Esophagus squamous epithelium (tissue), 5 donors: ENCODE results near the gene NECAB2. TPM values are rescaled to one million over a fixed set of nuclear protein-coding genes. Genes with fewer than 3 reads are reported as not detected.

Experiments
- DNase-seq: peaks from one replicate; lab custom pipeline; 2025; lab: John Stamatoyannopoulos, UW
- H3K27ac ChIP-seq, 4 donors: fragments of 200-600 bp; sonication (generic); one replicate each; pipeline ENCODE4 v1.5.1; 2016 to 2019; ENCODE audit warnings: mild to moderate bottlenecking in 1 of 4
- H3K27me3 ChIP-seq, 4 donors: fragments of 200-600 bp; sonication (generic); 1 replicate in 3 of 4; 2 replicates in 1 of 4; pipeline versions ENCODE4 v1.5.1 to v1.6.0; 2017 to 2021; ENCODE audit warnings: antibody characterized with exemption in 1 of 4
- H3K36me3 ChIP-seq, 3 donors: fragments of 200-600 bp; sonication (generic); one replicate each; pipeline ENCODE4 v1.5.1; 2016 to 2019
- H3K4me1 ChIP-seq, 3 donors: fragments of 200-600 bp; sonication (generic); one replicate each; pipeline ENCODE4 v1.5.1; 2017 to 2019
- H3K4me3 ChIP-seq, 4 donors: fragments of 200-600 bp; sonication (generic); 1 replicate in 3 of 4; 2 replicates in 1 of 4; pipeline ENCODE4 v1.5.1; 2016 to 2019; ENCODE audit warnings: mild to moderate bottlenecking in 2 of 4, moderate library complexity in 1 of 4
- H3K9me3 ChIP-seq, 3 donors: fragments of 200-600 bp; sonication (generic); one replicate each; pipeline ENCODE4 v1.5.1; 2016 to 2019
- POLR2A ChIP-seq, 4 donors: fragments of 450-650 bp; IDR thresholded peaks; one replicate each; pipeline ENCODE4 v1.6.1; 2017; ENCODE audit warnings: antibody characterized with exemption in 4 of 4, mild to moderate bottlenecking in 4 of 4, moderate library complexity in 3 of 4
- WGBS, 2 donors: methylation state at CpG; one replicate each; pipeline ENCODE4 v1.1.5; 2018; 5-methylcytosine and 5-hydroxymethylcytosine counted together
- intact Hi-C: fragments of 100-400 bp; cut with DNase I; formaldehyde crosslinking; loops from one replicate; pipeline ENCODE4 v1.15.0; 2022
- total RNA-seq, 4 donors: library from RNA; depleted of rRNA; stranded (reverse); fragments of >200 nt; gene quantifications; one replicate each; pipeline ENCODE4 v1.1.0, GENCODE V29; 2016
- TF ChIP-seq, protein P1 (sequence below), 6 experiments: fragments of 450-650 bp in 4 of 6; fragments of 200-600 bp in 2 of 6; sonication (generic) in 2 of 6; IDR thresholded peaks; one replicate each; pipeline ENCODE4 v1.5.1; 2016 to 2019; ENCODE audit warnings: antibody characterized with exemption in 6 of 6, mild to moderate bottlenecking in 4 of 6, moderate library complexity in 4 of 6
- donor health status: DM: yes; HTN: yes; CAD: no.

NECAB2 gene
- total RNA-seq, 4 donors from 2014 or later: not detected

DNA sequence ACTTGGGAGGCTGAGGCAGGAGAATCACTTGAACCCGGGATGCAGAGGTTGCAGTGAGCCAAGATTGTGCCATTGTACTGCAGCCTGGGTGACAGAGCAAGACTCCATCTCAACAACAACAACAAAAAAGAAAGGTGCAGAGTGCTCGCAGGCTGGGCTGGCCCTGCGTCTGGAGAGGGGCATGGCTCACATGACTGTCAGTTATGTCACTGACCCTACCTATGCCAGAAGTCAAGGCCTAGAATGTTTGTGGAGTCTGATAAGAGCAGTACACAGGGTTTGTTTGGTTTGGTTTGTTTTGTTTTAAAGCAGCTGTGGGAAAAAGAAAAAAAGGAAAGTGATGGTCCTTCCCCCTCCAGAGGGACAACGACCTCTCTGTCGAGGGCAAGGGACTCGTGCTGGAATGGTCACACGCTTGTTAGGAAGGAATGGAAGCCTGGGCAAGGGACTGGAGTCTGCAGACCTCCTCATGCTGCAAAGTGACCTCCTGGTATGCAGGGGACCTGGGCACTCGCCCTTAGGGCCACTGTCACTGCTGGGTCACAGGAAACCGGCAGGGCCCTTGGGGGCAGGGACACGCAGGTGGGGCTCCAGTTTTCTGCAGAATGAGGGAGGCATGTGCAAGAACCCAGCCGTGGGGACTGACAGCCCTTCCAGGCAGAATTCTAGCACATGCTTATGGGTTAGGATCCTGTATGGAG lies 25.1 kb upstream of the NECAB2 start:
- Histone ChIP-seq H3K4me3 (no peak overlapping the region), H3K4me1 (peaks cover 0 to 15% (median 0%) of the 10 kb centered on the region in 3 donors), H3K27ac (no peak overlapping the region), H3K36me3 (no peaks in the 10 kb centered on the region), H3K27me3 (no peaks in the 10 kb centered on the region), H3K9me3 (no peaks in the 10 kb centered on the region)
- intact Hi-C loops: no loop called here
- no peak for DNase-seq
- WGBS, 2 donors: 78 to 79% methylated on average over 5 to 11 of the region's 11 CpGs
- TF ChIP-seq POLR2A (IDR thresholded peaks at IDR 0.05): no peak
- TF ChIP-seq, protein P1, sequence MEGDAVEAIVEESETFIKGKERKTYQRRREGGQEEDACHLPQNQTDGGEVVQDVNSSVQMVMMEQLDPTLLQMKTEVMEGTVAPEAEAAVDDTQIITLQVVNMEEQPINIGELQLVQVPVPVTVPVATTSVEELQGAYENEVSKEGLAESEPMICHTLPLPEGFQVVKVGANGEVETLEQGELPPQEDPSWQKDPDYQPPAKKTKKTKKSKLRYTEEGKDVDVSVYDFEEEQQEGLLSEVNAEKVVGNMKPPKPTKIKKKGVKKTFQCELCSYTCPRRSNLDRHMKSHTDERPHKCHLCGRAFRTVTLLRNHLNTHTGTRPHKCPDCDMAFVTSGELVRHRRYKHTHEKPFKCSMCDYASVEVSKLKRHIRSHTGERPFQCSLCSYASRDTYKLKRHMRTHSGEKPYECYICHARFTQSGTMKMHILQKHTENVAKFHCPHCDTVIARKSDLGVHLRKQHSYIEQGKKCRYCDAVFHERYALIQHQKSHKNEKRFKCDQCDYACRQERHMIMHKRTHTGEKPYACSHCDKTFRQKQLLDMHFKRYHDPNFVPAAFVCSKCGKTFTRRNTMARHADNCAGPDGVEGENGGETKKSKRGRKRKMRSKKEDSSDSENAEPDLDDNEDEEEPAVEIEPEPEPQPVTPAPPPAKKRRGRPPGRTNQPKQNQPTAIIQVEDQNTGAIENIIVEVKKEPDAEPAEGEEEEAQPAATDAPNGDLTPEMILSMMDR (IDR thresholded peaks at IDR 0.05): no peak

DNA sequence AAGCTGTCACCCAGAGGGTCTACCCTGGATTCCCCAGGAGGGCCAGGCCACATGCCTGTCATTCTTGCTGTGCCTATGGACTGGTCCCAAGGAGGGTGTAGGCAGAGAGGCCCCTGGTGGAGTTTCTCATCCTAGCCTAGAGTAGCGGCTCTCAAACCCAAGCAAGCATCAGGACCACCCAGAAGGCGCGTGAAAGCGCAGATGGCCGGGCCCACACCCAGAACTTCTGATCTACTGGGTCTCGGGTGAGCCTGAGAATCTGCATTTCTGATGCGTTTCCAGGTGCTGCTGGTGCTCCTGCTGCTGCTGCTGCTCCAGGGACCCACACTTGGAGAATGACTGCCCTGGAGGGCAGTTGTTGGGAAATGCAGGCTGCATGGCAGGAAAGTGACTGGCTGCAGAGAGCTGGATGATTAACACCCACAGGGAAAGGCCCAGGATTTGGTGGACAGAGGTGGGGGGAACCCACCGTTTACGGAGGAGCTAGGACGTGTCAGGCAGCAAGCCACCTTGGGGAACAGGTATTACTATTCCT lies 24.5 kb upstream of the NECAB2 start:
- intact Hi-C loops: no loop called here
- no peak overlapping the region for H3K27ac ChIP-seq
- H3K4me1 ChIP-seq: peaks cover 0 to 15% (median 0%) of the 10 kb centered on the region in 3 donors
- no peaks in the 10 kb centered on the region for H3K9me3 ChIP-seq
- 60 to 69% methylated on average over 2 to 3 of the region's 10 CpGs for WGBS, 2 donors
- no peak overlapping the region for H3K4me3 ChIP-seq
- no peaks in the 10 kb centered on the region for H3K27me3 ChIP-seq
- DNase-seq: no peak
- TF ChIP-seq, protein P1 (IDR thresholded peaks at IDR 0.05): no peak
- no peak for TF ChIP-seq POLR2A (IDR thresholded peaks at IDR 0.05)
- no peaks in the 10 kb centered on the region for H3K36me3 ChIP-seq

DNA sequence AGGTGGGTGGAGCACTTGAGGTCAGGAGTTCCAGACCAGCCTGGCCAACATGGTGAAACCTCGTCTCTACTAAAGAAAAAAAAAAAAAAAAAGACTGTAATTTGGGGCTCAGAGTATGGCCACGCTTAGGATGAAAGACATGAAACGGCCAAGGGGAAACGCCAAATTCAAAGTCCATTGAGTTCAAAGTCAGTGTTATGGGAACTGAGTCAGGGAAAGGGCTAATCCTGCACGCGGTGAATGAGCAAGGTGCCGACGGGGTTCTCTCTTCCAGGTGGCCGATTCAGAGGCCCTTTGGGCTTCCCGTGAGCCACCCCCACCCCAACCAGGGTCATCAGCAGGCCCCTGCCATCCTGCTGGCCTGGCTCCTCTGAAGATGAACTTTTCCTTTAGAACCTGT lies 22.5 kb upstream of the NECAB2 start:
- intact Hi-C loops: no loop called here
- H3K27me3 ChIP-seq: no peaks in the 10 kb centered on the region
- H3K4me1 ChIP-seq: peaks cover 0 to 15% (median 0%) of the 10 kb centered on the region in 3 donors
- no peak overlapping the region for H3K27ac ChIP-seq
- TF ChIP-seq, protein P1 (IDR thresholded peaks at IDR 0.05): no peak
- TF ChIP-seq POLR2A (IDR thresholded peaks at IDR 0.05): no peak
- no peaks in the 10 kb centered on the region for H3K36me3 ChIP-seq
- WGBS, 2 donors: 73 to 87% methylated on average over 10 of the region's 10 CpGs
- no peaks in the 10 kb centered on the region for H3K9me3 ChIP-seq
- no peak overlapping the region for H3K4me3 ChIP-seq
- no peak for DNase-seq

DNA sequence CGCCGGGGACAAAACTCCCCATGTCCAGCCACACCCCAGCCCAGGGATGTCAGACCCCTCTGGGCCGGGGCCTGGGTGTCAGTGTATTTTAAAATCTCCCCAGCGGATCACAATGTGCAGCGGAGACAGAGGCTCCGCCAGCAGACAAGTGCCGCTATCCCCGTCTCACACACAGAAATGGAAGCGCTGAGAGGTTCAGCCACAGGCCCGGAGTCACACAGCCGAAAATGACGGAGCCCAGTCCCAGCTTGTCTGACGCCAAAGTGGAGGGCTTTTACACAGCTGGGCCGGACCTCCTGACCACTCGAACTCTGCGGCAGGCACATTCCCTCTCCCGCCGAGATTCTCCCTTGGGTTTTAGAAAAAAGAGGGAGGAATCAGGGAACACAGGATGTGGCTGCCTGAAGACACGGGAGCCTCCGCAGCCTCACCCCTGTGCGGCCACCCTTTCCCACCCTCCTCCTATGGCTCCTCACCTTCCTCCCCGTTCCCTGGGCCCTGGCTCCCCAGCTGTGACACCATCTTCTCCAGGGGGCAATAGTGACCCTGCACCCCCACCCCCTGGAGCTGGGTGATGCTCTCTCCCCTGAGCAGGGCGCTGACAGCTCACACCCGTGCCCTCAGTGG lies 21.8 kb upstream of the NECAB2 start:
- 77 to 82% methylated on average over 11 to 18 of the region's 24 CpGs for WGBS, 2 donors
- no peaks in the 10 kb centered on the region for H3K36me3 ChIP-seq
- H3K4me3 ChIP-seq: no peak overlapping the region
- no peak for DNase-seq
- intact Hi-C loops: no loop called here
- H3K27me3 ChIP-seq: no peaks in the 10 kb centered on the region
- H3K4me1 ChIP-seq: peaks cover 0 to 15% (median 0%) of the 10 kb centered on the region in 3 donors
- H3K9me3 ChIP-seq: no peaks in the 10 kb centered on the region
- TF ChIP-seq, protein P1 (IDR thresholded peaks at IDR 0.05): no peak
- TF ChIP-seq POLR2A (IDR thresholded peaks at IDR 0.05): no peak
- H3K27ac ChIP-seq: no peak overlapping the region
